NCI-H526 treated with DMSO at 0.1 percent for 48 hours (cell line): ENCODE results near the gene ARL2BP.
"Not testable (repeated sequence)": the region's sequence is repeated elsewhere in the genome, so short reads cannot be mapped to it uniquely, and the experiment has no call there.

Experiments
- DNase-seq: peaks from one replicate; lab custom pipeline; 2025; lab: John Stamatoyannopoulos, UW

The ARL2BP gene

DNA sequence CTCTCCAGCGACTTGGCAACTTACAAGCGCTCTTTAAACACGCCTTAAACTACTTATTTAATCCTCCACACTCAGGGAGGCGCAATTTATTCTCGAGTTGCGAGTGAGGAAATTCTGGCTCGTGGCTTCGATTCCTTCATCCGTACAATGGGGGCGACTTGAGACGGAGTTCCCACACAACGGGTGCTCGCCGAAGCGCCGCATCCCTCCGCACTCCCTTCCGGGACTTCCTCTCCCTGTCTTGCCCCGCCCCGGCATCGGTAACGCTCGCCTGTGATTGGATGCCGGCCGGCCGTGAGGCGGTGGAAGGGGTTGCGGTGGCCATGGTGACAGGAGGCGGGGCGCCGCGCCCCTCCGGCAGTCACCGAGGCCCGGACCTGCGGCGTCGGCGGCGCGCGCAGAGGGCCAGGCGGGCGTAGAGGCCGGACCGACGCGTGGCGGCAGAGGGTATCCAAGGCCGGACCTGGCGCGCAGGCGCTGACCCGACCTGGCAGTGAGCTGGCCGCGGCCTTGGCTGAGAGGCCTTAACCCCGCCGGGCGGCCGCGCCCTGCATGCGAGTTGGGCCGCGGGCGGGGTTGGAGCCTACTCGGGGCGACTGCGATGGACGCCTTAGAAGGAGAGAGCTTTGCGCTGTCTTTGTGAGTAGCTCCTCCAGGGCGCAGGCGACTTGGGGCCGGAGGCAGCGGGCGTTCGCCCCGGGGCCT is at the start of gene ARL2BP:
Gene ARL2BP, plus strand, starts transcription at position 493 of the 705 bp plus-strand sequence. Its CDS starts 109 bp downstream, at position 602.
- peak; percentile 83 for DNase-seq

DNA sequence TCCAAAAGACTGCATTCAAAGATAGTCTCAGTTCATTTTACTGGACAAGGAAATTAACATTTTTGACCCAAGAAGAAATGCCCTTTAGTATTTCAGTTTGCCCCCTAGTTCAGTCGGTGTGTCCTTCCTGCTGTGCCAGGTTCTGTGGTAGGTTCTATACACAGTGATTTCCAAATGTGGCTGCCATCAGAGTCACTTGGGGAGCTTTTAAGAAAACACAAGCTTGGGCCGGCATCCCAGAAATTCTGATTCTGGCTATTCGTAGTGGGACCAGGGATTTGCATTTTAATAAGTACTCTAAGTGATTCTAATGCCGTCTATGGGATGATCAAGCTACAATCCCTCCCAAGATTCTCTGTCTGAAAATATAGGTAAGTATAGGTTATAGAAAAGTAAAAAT is 48.8 kb upstream of the ARL2BP start:
- DNase-seq, result no peak

DNA sequence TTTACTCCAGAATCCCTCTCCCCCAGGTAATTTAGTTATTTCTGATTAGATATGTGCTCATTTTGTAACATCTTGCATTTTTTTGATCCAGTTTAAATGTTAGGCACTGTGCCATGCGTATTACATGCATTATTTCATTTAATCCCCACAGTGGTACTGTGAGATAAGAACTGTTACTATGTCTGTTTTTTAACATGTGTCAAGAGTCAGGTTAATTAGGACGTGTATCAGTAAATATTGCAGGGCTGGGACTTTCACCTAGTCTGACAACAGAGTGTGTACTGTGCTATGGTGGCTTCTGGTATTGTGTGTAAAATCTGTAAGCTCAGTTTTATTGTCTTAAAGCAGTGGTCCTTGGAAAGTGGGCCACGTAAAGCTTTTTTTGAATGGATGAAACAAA is 48.3 kb upstream of the ARL2BP start:
- no peak for DNase-seq

DNA sequence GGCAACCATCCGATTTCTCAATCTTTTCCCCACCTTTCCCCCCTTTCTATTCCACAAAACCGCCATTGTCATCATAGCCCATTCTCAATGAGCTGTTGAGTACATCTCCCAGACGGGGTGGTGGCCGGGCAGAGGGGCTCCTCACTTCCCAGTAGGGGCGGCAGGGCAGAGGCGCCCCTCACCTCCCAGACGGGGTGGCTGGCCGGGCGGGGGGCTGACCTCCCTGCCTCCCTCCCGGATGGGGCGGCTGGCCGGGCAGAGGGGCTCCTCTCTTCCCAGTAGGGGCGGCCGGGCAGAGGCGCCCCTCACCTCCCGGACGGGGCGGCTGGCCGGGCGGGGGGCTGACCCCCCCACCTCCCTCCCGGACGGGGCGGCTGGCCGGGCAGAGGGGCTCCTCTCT is 44.7 kb upstream of the ARL2BP start:
- DNase-seq, result not testable (repeated sequence)

DNA sequence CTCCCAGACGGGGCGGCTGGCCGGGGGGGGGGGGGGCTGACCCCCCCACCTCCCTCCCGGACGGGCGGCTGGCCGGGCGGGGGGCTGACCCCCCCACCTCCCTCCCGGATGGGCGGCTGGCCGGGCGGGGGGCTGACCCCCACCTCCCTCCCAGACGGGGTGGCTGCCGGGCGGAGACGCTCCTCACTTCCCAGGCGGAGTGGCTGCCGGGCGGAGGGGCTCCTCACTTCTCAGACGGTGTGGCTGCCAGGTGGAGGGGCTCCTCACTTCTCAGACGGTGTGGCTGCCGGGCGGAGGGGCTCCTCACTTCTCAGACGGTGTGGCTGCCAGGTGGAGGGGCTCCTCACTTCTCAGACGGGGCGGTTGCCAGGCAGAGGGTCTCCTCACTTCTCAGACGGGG is 44.1 kb upstream of the ARL2BP start:
- DNase-seq, result not testable (repeated sequence)

GRCh38 chr16:57202095-57202886 is 42.8 kb upstream of the ARL2BP start:
- no peak for DNase-seq

DNA sequence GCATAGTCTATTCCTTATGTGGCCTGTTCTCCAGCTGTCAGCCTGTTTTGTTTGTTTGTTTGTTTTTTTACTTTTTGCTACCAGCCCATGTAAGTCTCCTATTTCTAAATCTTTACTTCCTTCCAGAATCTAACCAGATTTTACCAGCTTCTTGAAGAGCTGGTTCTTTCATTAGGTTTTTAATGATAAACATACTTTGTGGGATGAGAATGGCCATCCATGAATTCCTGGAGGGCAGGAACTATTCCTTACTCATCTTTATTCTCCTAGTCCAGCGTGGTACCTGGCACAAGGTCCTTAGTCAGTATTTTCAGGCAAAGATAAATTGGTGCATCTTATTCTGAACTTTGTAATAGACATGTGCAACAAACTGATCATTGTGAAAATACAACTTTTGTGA is 41.6 kb upstream of the ARL2BP start:
- DNase-seq, result no peak

DNA sequence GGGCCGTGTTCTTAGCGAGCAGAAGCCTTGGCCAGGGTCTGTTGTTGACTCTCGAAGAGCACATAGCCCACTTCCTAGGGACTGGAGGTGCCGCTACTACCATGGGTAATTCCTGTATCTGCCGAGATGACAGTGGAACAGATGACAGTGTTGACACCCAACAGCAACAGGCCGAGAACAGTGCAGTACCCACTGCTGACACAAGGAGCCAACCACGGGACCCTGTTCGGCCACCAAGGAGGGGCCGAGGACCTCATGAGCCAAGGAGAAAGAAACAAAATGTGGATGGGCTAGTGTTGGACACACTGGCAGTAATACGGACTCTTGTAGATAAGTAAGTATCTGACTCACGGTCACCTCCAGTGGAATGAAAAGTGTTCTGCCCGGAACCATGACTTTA is 40.4 kb upstream of the ARL2BP start:
- peak; percentile 12 for DNase-seq

- no peak for DNase-seq
These were observed 36.1 kb upstream of the ARL2BP start for GRCh38 chr16:57208926-57209325.

DNA sequence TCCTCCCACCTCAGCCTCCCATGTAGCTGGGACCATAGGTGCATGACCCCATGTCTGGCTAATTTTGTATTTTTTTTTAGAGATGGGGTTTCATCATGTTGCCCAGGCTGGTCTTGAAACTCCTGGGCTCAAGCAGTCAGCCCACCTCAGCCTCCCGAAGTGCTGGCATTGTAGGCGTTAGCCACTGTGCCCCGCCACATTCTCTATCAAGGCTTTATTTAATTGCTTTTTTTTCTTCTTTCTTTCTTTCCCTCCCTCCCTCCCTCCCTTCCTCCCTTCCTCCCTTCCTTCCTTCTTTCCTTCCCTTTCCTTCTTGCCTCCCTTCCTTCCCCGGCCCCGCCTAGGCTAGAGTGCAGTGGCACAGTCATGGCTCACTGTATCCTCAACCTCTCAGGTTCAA is 35.3 kb upstream of the ARL2BP start:
- DNase-seq, result no peak

DNA sequence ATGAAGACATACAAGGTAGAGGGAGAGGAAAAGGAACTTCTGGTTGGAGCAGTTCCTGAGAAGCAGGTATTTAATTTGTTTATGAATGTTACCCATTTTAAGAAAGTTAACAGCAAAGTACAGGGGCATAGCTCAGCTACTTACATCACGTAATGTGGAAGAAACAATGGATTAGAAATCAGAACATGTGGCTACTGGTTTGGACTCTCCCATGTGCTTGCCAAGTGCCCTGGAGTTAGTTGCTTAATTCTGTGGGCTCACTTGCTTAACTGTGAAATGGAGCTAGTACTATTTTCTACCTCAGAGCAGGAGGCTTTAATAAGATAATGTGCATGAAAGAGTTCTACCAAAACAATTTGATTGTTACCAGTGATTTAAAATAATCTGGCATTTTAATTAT is 31.6 kb upstream of the ARL2BP start:
- no peak for DNase-seq

- DNase-seq, result no peak
These were observed 28.1 kb upstream of the ARL2BP start for GRCh38 chr16:57216968-57217367.

GRCh38 chr16:57223057-57223456 is 22.0 kb upstream of the ARL2BP start:
- no peak for DNase-seq

GRCh38 chr16:57224651-57225335 is 20.3 kb upstream of the ARL2BP start:
- DNase-seq, result no peak

DNA sequence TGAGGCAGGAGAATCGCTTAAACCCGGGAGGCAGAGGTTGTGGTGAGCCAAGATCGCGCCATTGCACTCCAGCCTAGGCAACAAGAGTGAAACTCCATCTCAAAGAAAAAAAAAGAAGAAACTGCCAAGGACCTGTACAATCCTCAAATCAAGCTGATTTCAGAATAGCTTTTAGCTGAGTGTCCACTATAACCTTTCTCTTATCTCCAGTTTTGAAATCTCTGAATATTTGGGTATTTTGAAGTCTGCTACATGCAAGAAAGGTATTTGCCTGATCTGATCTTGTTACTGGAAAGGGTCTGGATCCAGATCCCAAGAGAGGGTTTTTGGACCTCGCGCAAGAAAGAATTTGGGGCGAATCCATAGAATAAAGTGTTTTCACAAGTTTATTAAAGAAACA is 19.1 kb upstream of the ARL2BP start:
- DNase-seq, result no peak

DNA sequence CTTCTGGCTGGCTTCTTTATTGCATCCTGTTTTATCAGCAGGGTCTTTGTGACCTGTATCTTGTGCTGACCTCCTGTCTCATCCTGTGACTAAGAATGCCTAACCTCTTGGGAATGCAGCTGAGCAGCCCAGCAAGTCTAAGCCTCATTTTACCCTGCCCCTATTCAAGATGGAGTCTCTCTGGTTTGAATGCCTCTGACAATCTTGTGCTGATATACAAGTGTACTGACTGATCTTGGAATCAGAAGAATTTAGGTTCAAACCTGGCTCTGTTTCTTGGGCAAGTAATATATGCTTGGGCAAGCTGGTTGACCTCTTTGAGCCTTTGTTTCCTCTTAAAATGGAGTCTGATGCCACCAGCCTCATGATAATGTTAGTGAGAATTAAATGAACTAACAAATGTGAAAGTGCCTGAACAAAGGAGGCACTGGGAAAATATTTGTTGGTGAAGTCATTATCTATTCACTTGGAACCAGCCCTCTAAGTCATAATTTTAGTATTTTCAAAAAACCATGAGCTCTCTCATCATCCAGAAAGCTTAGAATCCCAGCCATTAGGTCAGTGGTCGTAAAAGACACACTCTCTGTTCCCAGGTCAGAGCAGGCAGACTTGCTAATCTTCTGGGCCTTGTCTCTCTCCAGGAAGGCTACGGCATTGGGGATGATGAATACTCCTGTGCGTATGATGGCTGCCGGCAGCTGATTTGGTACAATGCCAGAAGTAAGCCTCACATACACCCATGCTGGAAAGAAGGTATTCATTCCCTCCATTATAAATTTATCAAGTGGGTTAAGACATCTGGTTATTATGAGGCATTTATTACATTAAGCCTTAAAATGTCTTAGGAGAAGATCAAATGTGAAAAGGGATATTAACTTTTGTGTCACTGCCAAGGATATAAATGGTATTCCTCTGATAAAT is 18.1 kb upstream of the ARL2BP start:
- no peak for DNase-seq

DNA sequence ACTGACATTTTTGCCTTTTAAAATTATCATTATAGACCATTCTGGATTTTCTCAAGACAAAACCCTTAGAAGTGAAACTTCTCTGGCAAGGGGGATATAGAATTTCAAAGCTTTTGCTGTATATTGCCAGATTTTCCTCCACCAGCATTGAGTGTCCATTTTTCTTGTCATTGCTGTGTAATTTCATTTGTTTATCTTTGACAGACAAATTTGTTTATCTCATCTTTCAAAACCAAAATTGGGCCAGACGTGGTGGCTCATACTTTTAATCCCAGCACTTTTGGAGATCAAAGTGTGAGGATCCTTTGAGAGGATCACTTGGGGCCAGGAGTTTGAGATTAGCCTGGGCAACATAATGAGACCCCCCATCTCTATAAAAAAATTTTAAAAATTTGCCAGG is 16.0 kb upstream of the ARL2BP start:
- no peak for DNase-seq

- no peak for DNase-seq
These were observed 13.2 kb upstream of the ARL2BP start for GRCh38 chr16:57231821-57232350.

DNA sequence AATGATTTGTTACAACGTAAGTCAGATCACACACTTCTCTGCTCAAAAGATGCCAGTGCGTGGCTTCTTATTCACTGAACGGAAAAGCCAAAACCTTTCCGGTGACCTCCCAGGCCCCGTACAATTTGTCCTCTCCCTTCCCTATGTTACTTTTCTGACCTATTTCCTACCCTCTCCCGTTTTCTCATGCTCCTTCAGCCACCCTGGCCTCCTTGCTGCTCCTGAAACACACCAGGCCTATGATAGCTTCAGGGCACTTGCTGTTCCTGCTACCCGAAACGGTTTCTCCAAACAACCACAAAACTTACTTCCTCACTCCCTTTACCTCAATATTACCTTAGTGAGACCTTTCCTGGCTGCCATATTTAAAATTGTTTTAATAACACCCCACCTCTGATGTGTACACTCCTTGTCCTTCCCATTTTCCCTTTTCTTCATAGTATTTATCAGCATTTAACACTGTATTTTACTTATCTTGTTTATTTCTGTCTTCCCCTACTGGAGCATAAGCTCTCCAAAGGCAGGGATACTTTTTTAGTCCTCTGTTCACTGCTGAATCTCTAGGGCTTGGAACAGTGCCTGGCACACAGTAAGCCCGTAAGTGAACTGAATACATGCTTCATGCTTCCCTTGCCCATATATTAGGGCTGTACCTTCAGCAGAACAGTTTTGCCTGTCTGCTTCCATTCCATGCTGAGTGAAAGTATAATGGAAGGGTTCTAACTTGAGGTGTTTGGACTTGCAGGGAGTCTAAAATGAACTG is 10.9 kb upstream of the ARL2BP start:
- no peak for DNase-seq

DNA sequence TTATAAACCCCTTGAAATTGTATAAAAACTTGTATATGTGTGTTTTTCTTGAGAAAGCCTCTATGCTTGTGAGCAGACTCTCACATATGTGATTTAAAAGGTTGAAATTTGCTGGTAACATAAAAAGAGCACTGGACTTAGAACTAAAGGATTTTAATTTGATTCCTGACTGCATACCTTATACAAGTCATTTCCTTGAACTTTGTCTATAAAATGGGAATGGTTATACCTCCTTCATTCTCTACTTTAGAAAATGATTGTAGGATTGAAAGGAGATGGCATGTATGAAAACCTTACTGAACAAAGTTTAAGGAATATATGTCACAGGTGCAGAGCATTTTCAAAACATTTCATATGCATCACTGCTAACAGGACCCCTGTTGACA is 10.4 kb upstream of the ARL2BP start:
- no peak for DNase-seq
